DMS79 treated with DMSO at 0.1 percent for 48 hours (cell line): ENCODE measurements around the gene ACSL1.
"Not testable (repeated sequence)": the region's sequence is repeated elsewhere in the genome, so short reads cannot be mapped to it uniquely, and the experiment has no call there.

ENCODE experiments used
- DNase-seq: peaks from one replicate; lab custom pipeline; 2025; lab: John Stamatoyannopoulos, UW

The ACSL1 gene

DNA sequence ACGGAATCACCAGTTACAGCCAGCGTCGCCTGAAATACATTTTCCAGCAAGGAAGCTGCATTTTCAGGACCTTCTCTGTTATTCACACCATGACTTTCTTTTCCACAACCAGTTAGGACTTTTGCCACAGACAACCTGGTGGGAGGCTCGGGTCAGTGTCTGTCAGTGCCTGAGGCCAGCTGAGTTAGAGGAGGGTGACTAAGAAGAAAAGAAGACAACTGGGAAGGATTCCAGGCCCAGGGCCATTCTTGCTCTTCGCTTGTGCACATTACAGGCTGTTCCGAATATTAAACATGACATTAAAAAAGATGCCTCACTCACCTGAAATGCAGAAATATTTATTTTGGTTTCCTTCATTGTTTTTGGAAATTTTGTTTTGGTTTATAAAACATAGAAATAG lies 70.5 kb downstream of the ACSL1 start:
- no peak for DNase-seq

DNA sequence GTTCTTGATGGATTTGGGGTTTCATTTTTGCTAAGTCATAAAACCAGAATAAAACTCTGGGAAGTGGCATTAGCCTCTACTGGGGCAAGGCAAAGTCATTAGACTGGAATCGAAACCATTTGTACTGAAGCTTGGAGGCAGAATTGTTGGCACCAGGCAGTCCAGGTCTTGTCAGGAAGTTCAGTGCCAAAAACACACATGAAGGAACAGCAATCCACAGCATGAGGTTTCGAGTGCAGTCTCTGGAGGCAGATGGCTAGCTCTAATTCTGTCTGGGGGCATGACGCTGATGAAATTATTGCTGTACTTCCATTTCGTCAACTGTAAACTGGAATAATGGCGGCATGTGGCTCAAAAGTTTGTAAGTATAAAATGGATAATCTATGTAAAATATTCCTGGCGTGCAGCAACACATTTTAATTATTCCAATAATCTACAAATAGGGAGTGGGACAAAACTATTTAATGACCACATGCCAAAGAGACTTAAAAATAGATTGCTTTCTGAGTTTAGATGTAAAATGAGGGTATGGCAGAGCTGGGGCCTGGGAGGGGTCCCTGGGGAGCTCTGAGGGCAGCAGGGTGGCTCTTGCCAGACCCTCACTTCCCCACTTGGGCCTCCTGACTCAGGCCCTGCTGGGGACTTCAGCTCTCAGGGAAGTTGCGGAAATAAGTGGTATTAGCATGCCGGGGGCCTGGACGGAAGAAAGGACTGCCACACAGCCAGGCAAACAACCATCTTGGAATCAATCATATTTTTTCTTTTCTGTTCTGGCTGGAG lies 73.1 kb downstream of the ACSL1 start:
- DNase-seq = no peak

DNA sequence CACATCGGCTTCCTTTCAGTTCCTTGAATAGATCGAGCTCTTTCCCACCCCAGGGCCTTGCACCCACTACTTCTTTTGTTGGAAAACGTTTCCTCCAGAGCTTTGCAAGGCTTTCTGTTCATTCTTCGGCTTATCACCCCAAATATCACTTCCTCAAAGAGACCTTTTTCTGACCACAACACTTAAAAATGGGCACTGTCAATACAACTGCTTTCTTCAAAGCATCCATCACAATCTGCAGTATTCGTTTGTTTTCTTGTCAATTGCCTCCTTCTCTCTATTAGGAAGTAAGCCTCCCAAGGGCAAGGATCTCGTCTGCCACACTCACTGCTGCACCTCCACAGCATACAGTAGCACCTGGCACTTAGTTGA lies 74.2 kb downstream of the ACSL1 start:
- no peak for DNase-seq

DNA sequence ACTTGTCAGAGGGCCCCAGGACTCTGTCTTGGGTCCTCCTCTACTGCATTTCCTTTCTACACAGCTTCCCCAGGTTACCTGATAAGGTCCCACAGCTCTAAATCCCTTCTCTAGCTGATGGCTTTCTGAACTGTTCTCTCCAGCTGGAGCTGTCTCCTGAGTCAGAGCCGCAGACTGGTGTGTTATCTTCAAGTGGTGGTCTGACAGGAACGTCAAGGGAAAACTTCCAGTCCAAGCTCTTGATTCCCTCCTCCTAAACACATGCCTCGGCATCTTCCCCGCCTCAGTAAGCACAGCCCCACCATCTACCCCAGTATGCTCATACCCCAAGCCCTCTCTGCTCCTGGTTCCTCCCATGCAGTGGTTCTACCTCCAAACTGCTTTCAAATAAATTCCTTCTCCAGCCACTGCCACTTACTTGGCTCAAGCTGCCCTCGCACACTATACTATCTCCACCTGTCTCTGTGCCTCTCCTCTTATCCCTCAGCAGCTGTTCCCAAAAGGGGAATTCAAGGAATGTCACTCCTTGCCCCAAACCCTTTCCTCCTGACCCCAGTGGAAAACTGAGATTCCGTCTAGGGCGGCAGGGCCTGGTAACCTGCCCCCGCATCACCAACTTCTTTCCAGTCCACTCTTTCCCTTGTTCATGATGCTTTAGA lies 74.7 kb downstream of the ACSL1 start:
- no peak for DNase-seq

DNA sequence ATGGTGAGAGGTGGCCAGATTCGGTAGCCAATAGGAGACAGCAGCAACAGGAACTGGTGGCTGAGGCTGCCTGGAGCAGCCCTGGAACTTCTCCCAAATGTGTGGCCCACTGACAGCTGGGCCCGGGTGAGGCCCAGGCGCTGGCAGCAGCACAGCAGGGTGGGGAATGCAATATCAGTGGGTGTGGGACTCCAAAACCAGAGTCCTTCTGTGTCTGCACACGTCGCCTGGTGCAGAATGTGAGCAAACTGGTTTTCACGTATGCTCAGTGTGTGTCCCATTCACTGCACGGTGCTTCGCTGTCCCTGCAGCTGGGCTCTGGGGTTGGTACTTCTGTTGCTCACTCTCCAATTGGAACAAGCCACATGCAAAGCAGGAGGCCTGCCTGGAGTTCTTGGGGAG lies 77.5 kb downstream of the ACSL1 start:
- no peak for DNase-seq

DNA sequence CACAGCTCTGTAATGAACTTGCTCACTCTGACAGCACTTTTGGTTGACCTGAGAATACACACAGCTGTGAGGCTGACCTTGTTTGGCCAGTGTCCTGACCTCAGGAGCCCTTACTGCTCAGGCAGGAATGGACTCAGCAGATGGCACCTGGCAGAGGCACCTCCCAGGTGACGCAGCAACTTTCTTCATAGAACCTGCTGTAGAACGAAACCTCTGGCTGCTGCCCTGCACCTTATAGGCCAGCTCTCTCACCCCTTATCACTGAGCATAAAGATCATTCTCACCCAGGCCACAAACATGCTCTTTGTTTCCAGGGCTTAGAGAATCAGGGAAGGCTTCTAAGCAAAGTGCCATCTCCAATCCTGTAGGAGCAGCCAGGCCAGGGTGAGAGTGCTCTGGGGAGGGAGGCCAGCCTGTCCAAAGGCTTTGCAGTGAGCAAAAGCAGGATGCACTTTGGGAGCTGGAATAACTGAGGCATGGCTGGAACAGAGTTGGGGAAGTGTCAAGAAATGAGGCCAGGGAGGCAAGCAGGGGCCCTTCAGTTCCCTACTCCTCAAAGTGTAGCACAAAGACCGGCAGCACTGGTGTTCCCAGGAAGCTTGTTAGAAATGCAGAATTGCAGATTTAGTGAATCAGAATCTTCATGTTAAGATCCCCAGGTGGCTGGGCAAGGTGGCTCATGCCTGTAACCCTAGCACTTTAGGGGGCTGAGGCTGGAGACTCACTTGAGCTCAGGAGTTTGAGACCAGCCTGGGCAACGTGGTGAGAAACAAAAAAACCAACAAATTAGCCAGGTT lies 78.5 kb downstream of the ACSL1 start:
- no peak for DNase-seq

DNA sequence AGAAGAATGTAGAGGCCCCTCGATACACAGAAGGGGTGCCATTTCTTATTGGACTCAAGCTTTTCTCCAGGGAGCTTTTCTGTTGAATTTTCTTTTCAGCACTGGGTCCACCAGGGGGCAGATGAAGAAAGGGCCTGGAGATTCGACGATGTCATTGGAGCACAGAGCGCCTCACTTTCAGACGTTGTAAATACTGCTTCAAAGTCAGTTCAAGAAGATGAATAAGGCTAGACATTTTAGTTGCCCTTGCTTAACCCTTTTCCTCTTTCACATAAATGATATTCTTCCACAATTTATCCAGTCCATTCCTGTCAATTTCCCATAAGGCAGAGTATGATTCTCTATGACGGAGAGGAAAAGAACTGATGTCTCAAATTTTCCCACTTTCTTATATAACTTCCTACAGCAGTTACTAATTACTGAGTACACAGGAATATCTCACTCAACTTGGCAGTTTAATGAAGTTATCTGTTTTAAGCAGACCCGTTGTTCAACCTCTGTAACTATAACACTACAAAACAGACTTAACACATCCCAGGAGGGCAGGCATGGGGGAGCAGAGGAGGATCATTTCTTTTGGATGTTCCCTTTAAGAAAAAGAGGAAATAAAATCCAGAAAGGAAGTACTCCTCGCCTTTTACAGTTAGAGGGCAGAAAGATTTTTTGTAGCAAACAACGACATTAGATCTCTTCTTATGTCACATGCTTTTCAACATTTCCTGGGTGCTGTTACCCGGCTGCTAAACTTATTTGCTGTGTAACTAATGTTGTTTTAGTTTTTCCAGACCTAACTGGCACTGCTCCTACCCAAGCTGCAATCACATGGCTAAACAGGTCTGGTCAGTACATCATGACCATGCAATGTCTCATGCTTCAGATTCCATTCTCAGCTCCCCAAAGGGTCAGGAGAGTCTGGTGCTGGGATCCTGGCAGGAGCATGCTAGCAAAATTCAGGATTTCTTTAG lies 79.7 kb downstream of the ACSL1 start:
- DNase-seq = peak; percentile 20

DNA sequence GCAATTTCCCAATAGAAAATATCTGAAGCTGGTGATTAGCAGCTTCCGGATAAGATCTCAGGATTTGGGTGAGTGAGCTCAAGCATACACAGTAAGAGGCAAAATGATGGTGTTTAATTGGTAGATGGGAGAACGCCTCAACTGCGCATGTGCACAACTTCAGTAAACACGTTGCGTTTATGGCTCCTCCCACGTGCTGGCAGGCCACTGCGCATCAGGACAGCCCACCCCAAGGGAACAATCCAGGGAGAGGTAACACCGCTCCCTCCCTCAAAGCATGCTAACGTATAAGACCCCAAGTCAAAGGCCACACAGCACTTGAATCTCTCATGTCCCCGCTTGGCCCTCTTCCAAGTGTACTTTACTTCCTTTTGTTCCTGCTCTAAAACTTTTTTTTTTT lies 81.5 kb downstream of the ACSL1 start:
- no peak for DNase-seq

DNA sequence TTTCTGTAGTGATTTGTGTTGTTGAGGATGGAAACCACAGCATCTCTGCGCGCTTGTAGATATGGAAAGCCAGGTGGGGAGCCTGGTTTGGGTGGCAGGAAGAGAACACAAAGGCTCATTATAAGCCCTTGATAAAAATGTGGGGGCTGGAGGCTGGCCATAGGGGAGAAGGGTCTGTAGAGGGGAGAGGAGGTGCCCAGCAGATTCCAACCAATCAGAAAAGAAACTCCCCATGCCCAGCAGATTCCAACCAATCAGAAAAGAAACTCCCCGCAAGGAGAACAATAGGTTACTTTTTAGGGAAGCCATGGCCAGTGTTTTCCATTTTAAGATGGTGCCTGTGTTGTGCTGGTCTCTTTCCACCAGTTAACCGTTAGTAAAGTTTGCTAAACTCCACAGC lies 82.1 kb downstream of the ACSL1 start:
- DNase-seq = no peak

DNA sequence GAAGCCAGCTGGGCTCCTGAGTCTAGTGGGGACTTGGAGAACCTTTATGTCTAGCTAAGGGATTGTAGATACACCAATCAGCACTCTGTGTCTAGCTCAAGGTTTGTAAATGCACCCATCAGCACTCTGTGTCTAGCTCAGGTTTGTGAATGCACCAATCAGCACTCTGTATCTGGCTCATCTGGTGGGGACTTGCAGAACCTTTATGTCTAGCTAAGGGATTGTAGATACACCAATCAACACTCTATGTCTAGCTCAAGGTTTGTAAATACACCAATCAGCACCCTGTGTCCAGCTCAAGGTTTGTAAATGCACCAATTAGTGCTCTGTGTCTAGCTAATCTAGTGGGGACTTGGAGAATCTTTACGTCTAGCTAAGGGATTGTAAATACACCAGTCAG lies 84.1 kb downstream of the ACSL1 start:
- not testable (repeated sequence) for DNase-seq

DNA sequence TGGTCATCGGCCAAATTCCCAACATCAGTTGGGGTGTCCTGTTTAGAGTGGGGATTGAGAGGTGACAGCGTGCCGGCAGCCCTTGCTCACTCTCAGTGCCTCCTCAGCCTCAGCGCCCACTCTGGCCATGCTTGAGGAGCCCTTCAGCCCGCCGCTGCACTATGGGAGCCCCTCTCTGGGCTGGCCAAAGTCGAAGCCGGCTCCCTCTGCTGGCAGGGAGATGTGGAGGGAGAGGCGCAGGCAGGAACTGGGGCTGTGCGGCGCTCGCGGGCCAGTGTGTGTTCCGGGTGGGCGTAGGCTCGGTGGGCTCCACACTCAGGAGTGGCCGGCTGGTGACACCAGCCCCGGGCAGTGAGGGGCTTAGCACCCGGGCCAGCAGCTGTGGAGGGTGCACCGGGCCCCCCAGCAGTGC lies 84.8 kb downstream of the ACSL1 start:
- DNase-seq = no peak

DNA sequence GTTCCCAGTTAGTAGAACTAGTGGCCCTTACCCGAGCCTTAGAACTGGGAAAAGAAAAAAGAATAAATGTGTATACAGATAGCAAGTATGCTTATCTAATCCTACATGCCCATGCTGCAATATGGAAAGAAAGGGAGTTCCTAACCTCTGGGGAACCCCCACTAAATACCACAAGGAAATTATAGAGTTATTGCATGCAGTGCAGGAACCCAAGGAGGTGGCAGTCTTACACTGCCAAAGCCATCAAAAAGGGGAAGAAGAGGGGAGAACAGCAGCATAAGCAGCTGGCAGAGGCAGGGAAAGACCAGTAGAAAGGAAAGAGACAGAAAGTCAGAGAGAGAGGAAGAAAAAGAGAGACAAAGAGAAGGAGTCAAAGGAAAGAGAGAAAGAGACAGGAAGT lies 86.2 kb downstream of the ACSL1 start:
- DNase-seq = not testable (repeated sequence)

DNA sequence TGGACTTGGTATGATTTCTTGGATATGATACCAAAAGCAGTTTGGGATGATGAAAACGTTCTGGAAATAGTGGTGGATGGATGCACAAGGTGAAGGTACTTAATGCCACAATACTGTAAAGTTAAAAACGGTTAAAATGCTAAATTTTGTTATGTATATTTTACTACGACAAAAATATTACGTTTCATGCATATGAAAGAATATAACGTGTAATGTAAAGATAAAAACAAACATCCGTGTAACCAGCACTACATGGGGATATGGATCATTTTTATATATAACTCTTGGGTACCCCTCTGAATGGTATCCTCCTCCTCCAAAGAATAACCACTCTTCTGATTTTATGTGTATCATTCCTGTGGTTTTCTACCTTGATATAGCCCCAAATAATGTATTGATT lies 91.0 kb downstream of the ACSL1 start:
- DNase-seq = no peak

DNA sequence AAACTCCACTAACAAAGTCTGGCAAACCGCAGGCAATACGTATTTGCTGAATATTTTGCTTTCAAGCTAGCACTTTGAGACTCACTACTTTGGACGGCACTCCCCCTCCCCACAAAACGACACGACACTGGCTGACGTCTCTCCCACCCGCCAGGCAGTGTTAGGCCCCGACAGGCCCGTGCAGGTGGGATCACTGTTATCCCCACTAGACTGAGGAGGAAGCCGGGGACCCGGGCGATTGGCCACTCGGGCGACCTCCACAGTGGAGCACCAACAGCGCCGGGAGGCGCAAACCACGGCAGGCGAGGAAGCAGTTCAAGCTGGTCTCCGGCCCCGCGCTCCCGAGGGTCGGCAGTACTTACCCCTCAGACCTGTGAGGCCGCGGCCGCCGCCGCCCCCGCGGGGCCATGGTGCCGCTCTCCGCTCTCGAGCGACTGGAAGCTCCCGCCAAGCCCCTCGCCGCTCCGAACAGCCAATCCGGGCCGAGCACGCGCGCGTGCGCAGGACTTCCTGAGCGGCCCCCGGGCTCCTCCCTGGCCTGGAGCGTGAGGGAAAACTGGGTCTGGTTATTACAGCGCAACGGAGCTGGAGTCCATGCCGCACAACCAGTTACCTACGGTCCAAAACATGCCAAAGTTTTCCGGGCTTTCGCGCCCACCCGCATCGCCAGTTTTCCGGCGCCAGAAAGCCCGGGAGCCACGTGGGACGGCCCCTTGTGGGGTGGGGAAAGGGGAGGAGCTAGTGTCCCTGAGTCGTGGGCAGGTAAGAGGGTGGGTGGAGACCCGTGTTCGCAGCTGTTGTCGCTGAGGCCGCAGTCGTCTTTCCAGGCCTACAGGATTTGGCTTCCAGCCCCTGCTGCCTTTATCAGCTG lies 91.9 kb downstream of the ACSL1 start, which contains the start of gene CENPU:
CENPU (minus strand) TSS at position 443 of the 871 bp plus-strand sequence; CDS start at position 409, 34 bp downstream.
- DNase-seq = peak; percentile 91

DNA sequence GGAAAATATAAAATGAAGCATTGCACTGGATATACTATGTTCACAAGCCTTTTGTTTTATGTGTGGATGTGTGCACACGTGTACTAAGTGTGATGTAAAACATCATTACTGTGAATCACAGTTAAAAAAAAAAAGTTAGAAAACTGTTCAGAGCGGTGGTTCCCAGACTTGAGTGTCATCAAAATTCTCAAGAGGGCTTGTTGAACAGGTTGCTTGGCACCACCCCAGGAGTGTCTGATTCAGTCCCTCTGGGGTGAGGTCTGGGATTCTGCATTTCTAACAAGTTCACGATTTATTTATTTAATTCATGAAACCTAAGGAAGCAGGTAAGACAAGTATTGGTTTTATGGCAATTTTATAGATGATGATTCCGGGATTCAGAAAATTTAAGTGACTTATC lies 93.6 kb downstream of the ACSL1 start:
- DNase-seq = peak; percentile 60

DNA sequence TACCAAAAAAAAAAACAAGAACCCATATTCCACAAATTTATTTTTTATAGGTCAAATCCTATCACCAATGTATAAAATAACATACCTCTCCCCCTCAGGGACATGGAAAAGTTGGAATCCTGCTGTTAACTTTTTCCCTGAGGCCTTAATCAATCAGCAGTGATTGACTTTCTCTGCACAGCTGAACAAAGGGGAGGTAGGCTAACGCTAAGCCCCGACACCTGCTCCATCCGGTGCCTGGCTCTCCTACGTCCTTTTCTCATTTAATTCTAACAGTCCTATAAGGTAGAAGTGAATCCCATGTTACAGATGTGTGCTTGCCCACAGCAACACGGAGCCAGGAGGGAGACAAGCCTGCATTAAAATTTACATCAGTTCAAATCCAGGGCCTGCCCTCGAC lies 94.7 kb downstream of the ACSL1 start:
- no peak for DNase-seq

DNA sequence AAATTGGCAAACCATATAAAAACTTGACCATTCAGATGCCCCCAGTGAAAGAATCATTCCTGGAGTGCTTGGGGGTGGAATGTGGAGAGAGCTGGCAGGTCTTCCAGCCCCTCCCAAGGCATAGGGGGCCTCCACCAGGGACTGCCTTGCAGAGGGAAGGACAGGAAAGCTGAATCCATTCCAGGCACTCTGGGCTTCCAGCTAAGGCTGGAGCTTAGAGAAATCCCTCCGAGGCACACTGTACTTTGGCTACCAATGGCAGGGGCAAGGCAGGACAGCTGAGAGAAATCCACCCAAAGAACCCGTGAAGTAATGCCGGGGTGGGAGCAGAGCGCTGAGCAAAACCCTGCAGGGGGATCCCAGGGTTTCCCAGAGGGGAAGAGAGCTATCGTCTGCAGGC lies 95.8 kb downstream of the ACSL1 start:
- DNase-seq = no peak

DNA sequence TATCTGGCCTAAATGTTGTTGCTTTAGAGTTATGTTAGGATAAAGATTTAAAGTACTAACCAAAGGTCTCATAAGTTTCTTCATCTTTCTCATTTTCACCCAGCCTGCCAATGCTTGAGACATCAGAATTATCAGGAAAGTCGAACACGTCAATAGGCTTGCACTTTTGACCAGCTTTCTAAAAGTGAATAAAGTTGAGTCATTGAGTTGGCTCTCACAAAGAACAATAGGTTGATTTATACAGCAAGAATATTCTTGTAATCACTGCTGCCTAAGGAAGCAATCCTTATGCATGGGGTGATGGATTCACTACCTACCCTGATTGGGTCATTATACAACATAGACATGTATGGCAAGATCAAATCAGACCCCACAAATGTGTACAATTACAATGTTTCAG lies 96.9 kb downstream of the ACSL1 start:
- no peak for DNase-seq

DNA sequence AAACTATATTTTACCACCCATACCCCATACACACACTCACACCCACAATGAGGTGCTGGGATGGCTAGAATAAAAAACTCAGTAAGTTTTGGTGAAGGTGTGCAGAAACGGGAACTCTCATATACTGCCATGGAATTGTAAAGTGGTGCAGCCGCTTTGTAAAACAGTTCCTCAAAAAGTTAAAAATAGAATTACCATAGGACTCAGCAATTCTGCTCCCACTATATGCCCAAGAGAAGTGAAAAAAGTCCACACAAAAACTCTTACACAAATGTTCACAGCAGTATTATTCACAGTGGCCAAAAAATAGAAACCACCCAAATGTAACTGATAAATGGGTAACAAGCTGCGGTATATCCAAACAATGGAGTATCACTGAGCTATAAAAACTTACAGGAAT lies 98.3 kb downstream of the ACSL1 start:
- no peak for DNase-seq

DNA sequence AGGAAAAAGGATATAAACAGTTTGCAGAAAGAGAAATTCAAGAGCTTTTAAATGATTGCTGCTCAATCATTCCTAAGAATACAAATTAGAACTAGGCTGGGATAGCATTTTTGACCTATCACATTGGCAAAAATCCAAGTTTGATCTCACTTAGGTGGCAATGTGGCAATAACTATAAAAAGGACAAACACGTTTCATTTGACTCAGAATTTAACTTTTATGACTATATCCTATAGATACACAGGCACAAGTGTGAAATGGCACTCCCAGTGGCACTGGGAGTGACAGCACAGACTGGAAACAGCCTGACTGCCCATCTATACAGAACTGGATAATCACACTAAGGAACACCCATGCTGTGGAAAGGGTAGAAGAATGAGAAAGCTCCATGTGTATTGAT lies 103.0 kb downstream of the ACSL1 start:
- no peak for DNase-seq

DNA sequence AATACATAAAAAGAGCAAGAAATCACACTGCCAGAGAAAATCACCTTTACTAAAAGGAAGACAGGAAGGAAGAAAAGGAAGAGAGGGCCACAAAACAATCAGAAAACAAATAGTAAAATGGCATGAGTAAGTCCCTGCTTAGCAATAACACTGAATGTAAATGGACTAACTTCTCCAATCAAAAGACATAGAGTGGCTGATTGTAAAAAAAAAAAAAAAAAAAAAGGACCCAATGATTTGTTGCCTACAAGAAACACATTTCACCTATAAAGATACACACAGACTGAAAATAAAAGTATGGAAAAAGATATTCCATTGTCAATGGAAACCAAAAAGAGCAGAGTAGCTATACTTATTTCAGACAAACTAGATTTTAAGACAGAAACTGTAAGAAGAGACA lies 104.5 kb downstream of the ACSL1 start:
- no peak for DNase-seq
